ENCODE measurements around the gene MPC1.

The MPC1 gene

DNA sequence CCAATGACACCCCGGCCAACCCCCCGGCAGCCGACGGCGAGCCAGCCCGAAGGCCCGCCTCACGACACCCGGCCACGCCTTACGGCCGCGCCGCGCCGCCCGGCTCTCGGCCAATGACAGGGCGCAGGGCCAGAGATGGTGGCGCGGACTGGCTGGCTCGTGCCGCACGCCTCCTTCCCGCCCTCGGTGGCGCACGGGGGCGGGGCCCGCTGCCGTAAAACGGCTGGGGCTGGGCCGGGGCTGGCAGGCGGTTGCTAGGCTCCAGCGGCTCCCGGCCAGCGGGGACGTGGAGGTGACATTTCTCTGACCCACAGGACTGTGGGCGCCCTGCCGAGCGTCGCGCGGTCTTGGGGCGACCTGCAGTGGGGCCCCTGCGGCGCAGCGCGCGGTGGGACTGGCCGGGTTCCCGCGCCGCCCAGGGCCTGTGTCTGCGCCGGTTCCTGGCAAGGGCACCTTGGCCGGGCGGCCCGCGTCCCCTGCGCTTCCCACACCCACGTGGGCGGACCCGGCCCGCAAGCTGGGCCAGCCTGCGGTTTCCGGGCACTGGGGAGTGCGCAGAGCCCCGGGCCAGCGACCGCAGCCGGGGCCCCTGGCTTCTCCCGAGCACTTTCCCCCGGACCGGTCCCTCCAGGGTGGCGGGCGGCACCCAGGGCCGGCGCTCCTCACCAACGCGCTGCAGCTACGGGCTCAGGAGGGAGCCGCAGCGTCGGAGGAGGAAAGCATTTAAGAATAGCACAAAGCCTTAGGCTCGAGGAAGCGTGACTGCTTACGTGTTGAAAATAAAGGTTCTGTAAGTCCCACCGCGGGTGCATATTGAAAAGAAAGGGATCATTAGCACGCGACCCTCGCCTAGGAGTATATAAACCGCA is at the start of gene MPC1:
TSS of gene MPC1 (minus strand) at position 8 of the 869 bp plus-strand sequence. CDS start 64 bp downstream, outside the sequence.
- no peak for FAIRE-seq

DNA sequence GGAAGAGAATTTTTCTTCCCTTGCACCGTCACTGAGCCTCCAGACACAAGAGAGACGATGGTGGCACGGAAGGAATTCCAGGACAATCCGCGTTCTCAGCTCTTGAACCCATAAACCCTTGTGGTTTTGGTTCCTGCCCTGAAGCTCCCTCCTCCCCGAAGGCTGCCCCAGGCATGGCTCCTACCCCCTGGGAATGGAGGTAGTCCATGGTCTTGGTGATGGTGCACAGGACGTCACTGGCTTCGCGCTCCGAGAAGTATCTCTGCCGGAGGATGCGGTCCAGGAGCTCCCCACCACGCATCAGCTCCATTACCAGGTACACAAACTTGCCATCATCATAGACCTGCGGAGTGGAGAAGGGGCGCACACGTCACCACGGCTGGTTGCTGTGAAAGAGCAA is 47.5 kb upstream of the MPC1 start:
- no peak for FAIRE-seq

GRCh38 chr6:166424431-166424830 is 41.7 kb upstream of the MPC1 start:
- no peak for FAIRE-seq

GRCh38 chr6:166423781-166424180 is 41.0 kb upstream of the MPC1 start:
- FAIRE-seq, result no peak

DNA sequence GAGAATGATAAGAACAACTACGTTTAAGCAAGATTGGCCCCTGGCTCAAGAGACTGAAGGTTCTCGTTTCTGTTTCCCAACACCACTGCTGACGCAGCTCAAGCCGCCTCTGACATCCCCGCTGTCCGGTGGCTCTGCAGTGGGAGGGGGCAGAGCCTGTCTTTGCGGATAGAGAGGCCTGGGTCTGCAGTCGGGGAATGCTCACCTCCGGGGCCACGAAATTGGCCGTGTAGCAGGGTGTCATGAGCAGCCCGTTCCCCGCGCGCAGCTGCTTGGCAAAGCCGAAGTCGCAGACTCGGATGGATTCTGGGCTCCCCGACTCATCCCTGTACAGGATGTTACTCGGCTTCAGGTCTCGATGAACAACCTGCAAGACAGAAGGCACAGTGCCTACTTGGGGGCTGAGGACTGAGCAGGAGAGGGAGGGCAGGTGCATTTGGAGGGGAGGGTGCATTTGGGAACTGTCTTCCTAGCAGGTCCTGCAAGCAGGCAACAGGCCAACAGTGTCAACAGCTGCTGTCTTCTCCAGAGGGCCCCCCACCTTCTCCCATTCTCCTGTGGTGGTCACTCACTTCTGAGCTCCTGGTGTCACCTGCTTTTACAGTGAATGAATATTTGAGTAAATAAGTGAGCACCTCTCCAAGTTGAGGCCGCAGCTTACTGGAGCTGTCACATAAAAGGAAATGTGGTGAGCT is 40.5 kb upstream of the MPC1 start:
- FAIRE-seq, result no peak

DNA sequence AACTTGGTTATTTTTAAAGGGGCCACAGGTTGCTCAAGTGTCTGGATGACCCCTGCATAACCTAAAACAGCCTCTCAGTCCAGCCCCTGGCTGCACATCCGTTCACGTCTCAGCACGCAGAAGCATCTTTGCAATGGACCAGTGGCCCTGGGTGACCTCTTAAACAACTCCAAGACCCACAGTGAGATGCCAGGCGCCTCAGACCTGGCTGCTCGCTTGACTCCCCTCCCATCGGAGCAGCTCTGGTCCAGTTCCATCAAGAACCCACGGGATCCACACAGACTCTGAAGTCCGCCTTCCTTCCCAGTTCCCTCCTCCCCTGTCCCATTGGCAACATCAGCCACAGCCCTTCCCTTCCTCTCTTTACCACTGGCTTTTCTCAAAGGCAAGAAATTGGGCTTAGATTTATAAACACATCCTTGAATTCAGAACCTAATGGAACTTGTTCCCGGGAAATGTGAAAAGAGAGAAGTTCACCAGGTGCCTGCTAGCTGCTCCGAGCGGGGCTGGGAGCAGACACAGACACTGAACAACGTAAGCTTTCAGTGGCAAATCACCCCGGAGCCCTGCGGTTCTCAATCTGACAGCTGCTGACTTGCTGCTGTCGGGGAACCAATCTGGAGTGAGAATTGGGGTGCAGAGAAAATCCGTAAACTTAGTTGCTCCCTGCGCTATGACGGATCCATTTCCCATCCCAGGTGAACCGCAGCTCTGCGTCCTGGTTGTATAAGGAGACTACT is 39.6 kb upstream of the MPC1 start:
- FAIRE-seq, result no peak

DNA sequence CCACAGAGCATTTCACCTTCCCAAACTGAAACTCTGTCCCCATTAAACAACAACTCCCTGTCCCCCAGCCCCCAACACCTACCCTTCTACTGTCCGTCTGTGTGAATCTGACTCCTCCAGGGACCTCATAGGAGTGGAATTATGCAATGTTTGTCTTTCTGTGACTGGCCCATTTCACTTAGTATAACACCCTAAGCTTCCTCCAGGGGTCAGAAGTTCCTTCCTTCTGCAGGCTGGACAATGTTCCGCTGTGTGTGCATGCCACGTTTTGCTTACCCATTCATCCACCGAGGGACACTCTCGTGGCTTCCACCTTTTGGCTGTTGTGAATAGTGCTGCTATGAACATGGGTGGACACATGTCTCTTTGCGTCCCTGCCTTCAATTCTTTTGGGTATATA is 37.6 kb upstream of the MPC1 start:
- FAIRE-seq, result no peak

GRCh38 chr6:166419717-166420116 is 37.0 kb upstream of the MPC1 start:
- no peak for FAIRE-seq

GRCh38 chr6:166419286-166419685 is 36.5 kb upstream of the MPC1 start:
- no peak for FAIRE-seq

GRCh38 chr6:166418691-166419143 is 36.0 kb upstream of the MPC1 start:
- FAIRE-seq, result no peak

DNA sequence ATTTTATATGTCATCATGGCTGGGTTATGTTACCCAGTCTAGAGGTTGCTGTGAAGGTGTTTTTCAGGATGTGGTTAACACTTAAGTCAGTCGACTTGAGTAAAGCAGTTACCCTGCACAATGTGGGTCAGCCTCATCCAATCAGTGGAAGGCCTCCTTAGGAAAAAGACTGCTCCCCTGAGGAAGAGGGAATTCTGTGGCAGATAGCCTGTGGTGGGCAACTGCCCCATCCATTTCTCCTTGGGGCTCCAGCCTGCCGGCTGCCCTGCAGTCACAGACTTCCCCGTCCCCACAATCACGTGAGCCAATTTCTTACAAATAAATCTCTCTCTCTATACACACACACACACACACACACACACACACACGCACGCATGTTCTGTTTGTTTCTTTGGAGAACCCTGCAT is 34.5 kb upstream of the MPC1 start:
- no peak for FAIRE-seq

- FAIRE-seq, result no peak
Observed at GRCh38 chr6:166415833-166416347, 33.1 kb upstream of the MPC1 start.

DNA sequence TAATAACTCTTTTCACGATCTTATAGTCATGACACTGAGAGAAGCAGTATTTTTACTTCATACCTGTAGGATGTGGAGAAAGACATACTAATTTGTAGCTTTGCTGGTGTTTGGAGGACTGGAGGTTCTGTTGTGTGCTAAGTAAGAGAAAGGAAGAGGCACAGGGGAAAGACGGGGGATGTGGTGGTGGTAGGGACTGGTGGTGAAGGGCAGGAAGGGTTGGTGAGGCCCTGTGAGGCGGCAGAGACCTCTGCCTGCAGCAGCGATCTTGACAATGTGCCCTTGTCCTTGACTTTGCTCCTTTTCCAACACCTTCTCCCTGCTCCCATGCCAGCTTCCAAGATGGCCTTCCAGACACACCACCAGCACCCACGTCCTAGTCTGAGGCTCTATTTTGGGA is 32.6 kb upstream of the MPC1 start:
- FAIRE-seq, result no peak

GRCh38 chr6:166413491-166413951 is 30.8 kb upstream of the MPC1 start:
- FAIRE-seq, result no peak

- FAIRE-seq, result no peak
Observed at GRCh38 chr6:166412911-166413384, 30.2 kb upstream of the MPC1 start.

DNA sequence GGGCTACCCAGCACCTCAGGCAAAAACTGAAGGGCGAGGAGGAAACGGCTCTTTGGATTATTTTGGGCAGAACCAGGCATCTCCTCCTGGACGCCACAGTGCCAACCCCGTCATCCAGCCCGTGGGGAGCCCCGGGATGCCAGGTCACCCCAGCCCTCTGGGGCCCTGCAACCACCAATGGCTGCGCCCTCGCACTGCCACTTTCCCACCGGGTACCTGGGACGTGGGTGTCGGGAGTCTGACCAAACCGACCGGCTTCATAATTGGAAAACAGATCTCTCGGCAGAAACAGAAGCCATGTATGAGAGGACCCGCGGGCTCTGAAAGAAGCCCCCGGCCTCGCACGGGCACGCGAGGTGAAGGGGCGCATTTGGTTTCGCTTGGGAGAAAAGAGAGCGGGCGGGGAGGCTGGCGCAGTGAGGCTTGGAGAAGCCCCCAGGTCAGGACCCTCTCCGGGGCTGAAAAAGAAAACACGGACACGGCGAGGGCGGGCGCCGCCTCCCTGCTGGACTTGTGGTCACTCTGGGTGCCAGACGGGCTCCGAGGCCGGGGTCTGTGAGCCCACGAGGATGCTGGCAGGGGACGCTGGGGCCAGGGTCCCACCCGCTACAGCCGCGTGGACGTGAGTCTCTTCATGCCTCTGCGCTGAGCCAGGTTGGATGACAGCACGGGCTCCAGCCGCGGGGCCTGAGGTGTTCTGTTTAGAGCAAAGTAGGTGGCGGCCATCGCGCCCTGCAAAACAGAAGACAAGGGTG is 29.6 kb upstream of the MPC1 start:
- no peak for FAIRE-seq

GRCh38 chr6:166411721-166412151 is 29.0 kb upstream of the MPC1 start:
- no peak for FAIRE-seq

GRCh38 chr6:166411271-166411670 is 28.5 kb upstream of the MPC1 start:
- FAIRE-seq, result no peak

GRCh38 chr6:166410426-166410935 is 27.7 kb upstream of the MPC1 start:
- no peak for FAIRE-seq

DNA sequence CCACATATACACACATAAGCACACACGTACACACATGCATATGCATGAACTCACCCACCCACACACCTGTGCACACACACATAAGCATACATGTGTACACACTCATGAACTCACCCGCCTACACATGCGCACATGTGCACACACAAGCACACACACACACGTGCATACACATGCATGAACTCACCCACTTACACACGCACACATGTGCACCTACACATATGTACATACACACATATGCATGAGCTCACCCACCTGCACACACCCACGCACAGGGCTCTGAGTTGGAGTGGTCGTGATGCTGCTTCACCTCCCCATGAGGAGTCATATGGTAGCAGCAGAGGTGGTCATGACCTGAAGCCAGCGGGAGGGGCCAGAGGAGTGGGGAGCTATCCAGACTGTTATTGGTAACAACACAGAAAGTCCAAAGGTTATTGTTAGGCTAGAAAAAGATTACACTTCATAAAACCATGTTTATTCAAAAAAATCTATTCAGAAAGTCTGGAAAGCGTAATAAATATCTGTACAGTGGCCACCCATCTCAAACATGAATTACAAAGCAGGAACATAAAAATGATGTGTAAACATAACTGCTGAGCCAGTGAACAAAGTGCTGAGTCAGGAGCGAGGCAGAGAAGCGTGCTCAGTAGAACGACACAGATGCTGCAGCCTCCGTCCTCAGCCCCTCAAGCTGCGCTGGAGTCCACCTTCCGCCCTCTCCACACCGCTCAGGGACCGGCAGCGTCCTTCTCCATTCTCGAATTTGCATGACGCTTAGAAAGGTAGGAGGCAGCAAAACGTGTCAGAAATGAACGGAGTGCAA is 26.4 kb upstream of the MPC1 start:
- FAIRE-seq, result peak; percentile 83

DNA sequence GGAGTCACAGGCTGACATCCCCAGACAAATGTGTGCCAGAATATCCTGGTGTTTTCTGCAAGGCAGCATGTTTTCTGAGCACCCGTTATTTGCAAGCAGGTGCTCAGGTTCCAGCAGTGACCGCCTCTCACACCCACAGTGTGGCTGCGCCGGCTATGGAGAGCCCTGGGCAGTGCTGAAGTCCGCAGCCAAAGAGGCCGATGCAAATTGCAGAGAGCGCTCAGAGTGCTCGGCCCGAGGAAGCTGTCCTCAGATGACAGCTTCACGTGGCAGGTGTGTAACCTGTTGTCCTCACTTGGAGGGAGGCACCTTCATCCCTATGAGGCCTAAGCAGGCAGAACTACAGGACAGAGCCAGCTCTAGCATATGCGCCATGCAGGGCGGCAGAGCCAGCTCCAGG is 23.5 kb upstream of the MPC1 start:
- no peak for FAIRE-seq

Data from endometrium (tissue), 2 donors.